Left renal cortex interstitium (tissue), 4 donors: ENCODE measurements around the gene C1QC. TPM values are rescaled to one million over a fixed set of nuclear protein-coding genes. Genes with fewer than 3 reads are reported as not detected.

Source experiments
- DNase-seq, 4 donors: peaks; one replicate each; pipeline ENCODE4 v3.0.0-alpha.2; 2013; ENCODE audit warnings: low read depth in 4 of 4, low spot score in 2 of 4, missing footprints in 1 of 4
- polyA plus RNA-seq, 4 donors: library from polyadenylated mRNA; unstranded; fragments of 120-200 nt; gene quantifications; one replicate each; pipeline ENCODE4 v1.2.1, GENCODE V29; 2013; ENCODE audit not compliant: insufficient read length in 4 of 4

C1QC gene
- polyA plus RNA-seq = 10 to 100 TPM in 3 of 4 donors, 1 to 10 TPM in 1; 9.4 to 20.7 (median 13.2) TPM

GRCh38 chr1:22643381-22643780 is at the start of gene C1QC:
Gene C1QC (plus strand): TSS chr1:22643633. CDS start chr1:22644024, 391 bp downstream.
- no peak for DNase-seq

GRCh38 chr1:22594396-22594795 is 49.0 kb upstream of the C1QC start:
- DNase-seq = no peak

GRCh38 chr1:22595108-22595507 is 48.3 kb upstream of the C1QC start:
- DNase-seq = no peak

GRCh38 chr1:22597301-22597965 is 46.0 kb upstream of the C1QC start:
- DNase-seq = no peak

GRCh38 chr1:22597996-22598395 is 45.4 kb upstream of the C1QC start:
- DNase-seq = no peak

- DNase-seq = no peak
Observed at GRCh38 chr1:22598736-22599135, 44.7 kb upstream of the C1QC start.

GRCh38 chr1:22600071-22600816 is 43.2 kb upstream of the C1QC start:
- no peak for DNase-seq

- no peak for DNase-seq
Observed at GRCh38 chr1:22600817-22601605, 42.4 kb upstream of the C1QC start.

GRCh38 chr1:22601610-22602009 is 41.8 kb upstream of the C1QC start:
- DNase-seq = no peak

GRCh38 chr1:22602060-22602740 is 41.2 kb upstream of the C1QC start:
- DNase-seq = no peak

- no peak for DNase-seq
Observed at GRCh38 chr1:22606161-22606560, 37.3 kb upstream of the C1QC start.

GRCh38 chr1:22607154-22607553 is 36.3 kb upstream of the C1QC start:
- no peak for DNase-seq

GRCh38 chr1:22608361-22608760 is 35.1 kb upstream of the C1QC start:
- DNase-seq = no peak

- DNase-seq = no peak
Observed at GRCh38 chr1:22609291-22609690, 34.1 kb upstream of the C1QC start.

GRCh38 chr1:22611530-22611947 is 31.9 kb upstream of the C1QC start:
- peak; percentile 39 to 76 (median 66) for DNase-seq

GRCh38 chr1:22612671-22613571 is 30.5 kb upstream of the C1QC start:
- DNase-seq = no peak

- DNase-seq = no peak
Observed at GRCh38 chr1:22613572-22613918, 29.9 kb upstream of the C1QC start.

GRCh38 chr1:22613951-22614350 is 29.5 kb upstream of the C1QC start:
- DNase-seq = no peak

- DNase-seq = no peak
Observed at GRCh38 chr1:22615886-22616285, 27.5 kb upstream of the C1QC start.

GRCh38 chr1:22616571-22616970 is 26.9 kb upstream of the C1QC start:
- no peak for DNase-seq
